Testis (tissue), 3 donors: ENCODE data around the gene APC2. TPM values are rescaled to one million over a fixed set of nuclear protein-coding genes. Genes with fewer than 3 reads are reported as not detected.

Experiments
- DNase-seq: peaks from one replicate; pipeline ENCODE4 v3.0.0-alpha.2; 2019
- H3K27ac ChIP-seq, 2 donors: fragments of 200-600 bp; sonication (generic); one replicate each; pipeline ENCODE4 v1.5.1; 2019
- H3K27me3 ChIP-seq: fragments of 200-600 bp; sonication (generic); one replicate; pipeline ENCODE4 v1.5.1; 2019
- H3K36me3 ChIP-seq: fragments of 200-600 bp; sonication (generic); one replicate; pipeline ENCODE4 v1.5.1; 2017; ENCODE audit warnings: low read depth; ENCODE audit errors: missing control alignments
- H3K4me1 ChIP-seq: fragments of 200-600 bp; sonication (generic); one replicate; pipeline ENCODE4 v1.5.1; 2019
- H3K4me3 ChIP-seq, 2 donors: fragments of 200-600 bp; sonication (generic); one replicate each; pipeline ENCODE4 v1.5.1; 2017 to 2019
- H3K9me3 ChIP-seq: fragments of 200-600 bp; sonication (generic); one replicate; pipeline ENCODE4 v1.5.1; 2017
- POLR2A ChIP-seq: fragments of 450-650 bp; IDR thresholded peaks from one replicate; pipeline ENCODE4 v1.6.1; 2017; ENCODE audit warnings: antibody characterized with exemption, mild to moderate bottlenecking, moderate library complexity
- WGBS, 2 donors: methylation state at CpG; one replicate each; pipeline ENCODE4 v1.1.5; 2018; 5-methylcytosine and 5-hydroxymethylcytosine counted together
- intact Hi-C: fragments of 100-400 bp; cut with DNase I; formaldehyde crosslinking; loops from one replicate; pipeline ENCODE4 v1.15.1; 2023; ENCODE audit warnings: low total_unique reads
- polyA plus RNA-seq: library from polyadenylated mRNA; stranded (reverse); fragments of 350-450 nt; fragmentation: Illumina TruSeq; extraction: RNeasy Lipid Tissue Mini Kit (QIAGEN cat#74804); gene quantifications from one replicate; pipeline ENCODE4 v1.2.3, GENCODE V29; 2014; ENCODE audit warnings: low read depth, low replicate concordance; ENCODE audit not compliant: insufficient read depth
- total RNA-seq, 2 donors: library from RNA; depleted of rRNA; stranded (reverse); fragments of >200 nt; gene quantifications; one replicate each; pipeline ENCODE4 v1.2.3, GENCODE V29; 2016
- TF ChIP-seq, protein P1 (sequence below), 3 experiments: fragments of 450-650 bp in 2 of 3; fragments of 200-600 bp in 1 of 3; sonication (generic) in 1 of 3; IDR thresholded peaks; one replicate each; pipeline ENCODE4 v1.5.1; 2016 to 2019; ENCODE audit warnings: antibody characterized with exemption in 3 of 3, mild to moderate bottlenecking in 2 of 3, moderate library complexity in 1 of 3

APC2 gene
- total and polyA plus RNA-seq, 3 donors from 2014 or later: 2.8 to 5.9 (median 4.6) TPM

DNA sequence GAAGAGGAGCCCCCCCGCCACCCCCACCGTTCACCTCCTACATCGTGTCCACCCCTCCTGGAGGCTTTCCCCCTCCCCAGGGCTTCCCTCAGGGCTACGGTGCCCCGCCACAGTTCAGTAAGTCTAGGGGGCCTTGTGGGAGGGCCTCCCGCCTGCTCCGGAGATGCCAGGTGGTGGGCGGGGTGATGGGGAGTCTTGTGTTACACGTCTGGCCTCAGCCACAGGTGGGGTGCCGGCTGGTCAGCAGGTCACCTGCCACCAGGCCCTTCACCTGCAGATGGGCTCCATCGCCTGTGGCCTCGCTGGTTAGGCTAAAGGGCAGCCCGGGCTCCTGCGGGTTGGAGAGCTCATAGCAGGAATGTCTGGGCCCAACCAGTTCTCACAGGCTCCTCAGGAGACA is 19.7 kb upstream of the APC2 start:
- WGBS, 2 donors: 83 to 97% methylated on average over 4 to 14 of the region's 14 CpGs
- Histone ChIP-seq H3K36me3 (no peaks in the 10 kb centered on the region), H3K9me3 (no peaks in the 10 kb centered on the region), H3K27me3 (no peaks in the 10 kb centered on the region), H3K27ac (no peak overlapping the region), H3K4me3 (no peak overlapping the region), H3K4me1 (peaks cover 18% of the 10 kb centered on the region)
- no peak for DNase-seq
- TF ChIP-seq, protein P1, sequence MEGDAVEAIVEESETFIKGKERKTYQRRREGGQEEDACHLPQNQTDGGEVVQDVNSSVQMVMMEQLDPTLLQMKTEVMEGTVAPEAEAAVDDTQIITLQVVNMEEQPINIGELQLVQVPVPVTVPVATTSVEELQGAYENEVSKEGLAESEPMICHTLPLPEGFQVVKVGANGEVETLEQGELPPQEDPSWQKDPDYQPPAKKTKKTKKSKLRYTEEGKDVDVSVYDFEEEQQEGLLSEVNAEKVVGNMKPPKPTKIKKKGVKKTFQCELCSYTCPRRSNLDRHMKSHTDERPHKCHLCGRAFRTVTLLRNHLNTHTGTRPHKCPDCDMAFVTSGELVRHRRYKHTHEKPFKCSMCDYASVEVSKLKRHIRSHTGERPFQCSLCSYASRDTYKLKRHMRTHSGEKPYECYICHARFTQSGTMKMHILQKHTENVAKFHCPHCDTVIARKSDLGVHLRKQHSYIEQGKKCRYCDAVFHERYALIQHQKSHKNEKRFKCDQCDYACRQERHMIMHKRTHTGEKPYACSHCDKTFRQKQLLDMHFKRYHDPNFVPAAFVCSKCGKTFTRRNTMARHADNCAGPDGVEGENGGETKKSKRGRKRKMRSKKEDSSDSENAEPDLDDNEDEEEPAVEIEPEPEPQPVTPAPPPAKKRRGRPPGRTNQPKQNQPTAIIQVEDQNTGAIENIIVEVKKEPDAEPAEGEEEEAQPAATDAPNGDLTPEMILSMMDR (IDR thresholded peaks at IDR 0.05): no peak
- TF ChIP-seq POLR2A: no peak
- intact Hi-C loops: no loop called here

DNA sequence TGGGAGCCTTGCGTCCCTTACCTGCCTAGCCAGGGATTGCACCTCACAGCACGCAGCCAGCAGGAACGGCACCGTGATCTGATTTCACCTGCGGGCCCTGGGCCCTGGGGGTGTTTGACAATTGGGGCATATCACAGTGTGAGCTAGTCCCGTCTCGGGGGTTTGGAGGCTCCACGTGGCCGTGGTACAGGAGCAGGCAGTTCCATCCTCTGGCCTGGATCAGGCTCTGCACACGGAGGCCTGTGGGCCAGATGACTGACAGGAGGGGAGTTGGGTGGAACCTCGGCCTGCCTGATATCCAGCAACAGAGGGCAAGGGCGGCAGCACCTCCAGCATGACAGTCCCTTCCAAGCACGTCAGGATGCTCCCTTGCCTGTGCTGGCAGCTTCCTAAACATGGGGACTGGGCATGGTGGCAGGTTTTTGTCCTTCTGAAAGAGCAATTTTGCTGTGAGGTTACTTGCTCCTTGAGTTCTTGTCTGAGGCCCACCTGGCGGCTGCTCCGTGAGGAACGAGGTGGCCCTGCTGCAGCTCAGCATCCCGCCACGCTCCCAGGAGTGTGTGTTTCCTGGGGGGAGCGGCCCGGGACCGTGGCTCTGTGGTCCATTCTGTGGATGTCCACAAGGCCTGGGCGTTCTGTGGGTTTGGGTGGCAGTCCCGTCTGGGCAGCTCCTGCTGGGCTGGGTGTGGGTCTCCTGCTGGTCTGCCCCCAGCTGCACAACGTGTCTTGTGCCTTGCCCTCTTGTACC is 18.0 kb upstream of the APC2 start:
- H3K27me3 ChIP-seq: no peaks in the 10 kb centered on the region
- TF ChIP-seq POLR2A: no peak
- H3K4me1 ChIP-seq: peaks cover 18% of the 10 kb centered on the region
- H3K27ac ChIP-seq: no peak overlapping the region
- no peaks in the 10 kb centered on the region for H3K36me3 ChIP-seq
- no peak overlapping the region for H3K4me3 ChIP-seq
- no peak for DNase-seq
- intact Hi-C loops: no loop called here
- H3K9me3 ChIP-seq: no peaks in the 10 kb centered on the region
- 88 to 90% methylated on average over 17 to 24 of the region's 24 CpGs for WGBS, 2 donors

DNA sequence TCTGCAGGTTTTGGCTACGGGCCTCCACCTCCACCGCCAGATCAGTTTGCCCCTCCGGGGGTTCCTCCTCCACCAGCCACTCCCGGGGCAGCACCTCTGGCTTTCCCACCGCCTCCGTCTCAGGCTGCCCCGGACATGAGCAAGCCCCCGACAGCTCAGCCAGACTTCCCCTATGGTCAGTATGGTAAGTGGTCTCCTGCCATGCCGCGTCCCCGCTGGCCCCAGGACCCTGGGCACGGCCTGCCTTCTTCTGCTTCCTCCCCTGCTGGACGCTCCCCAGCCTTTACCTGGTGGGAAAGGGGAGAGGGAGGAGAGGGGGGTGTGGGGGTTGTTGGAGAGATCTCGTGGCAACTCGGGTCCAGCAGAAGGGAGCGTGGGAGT is 17.4 kb upstream of the APC2 start:
- DNase-seq: no peak
- intact Hi-C loops: no loop called here
- Histone ChIP-seq H3K9me3 (no peaks in the 10 kb centered on the region), H3K27me3 (no peaks in the 10 kb centered on the region), H3K27ac (no peak overlapping the region), H3K4me3 (no peak overlapping the region), H3K4me1 (peaks cover 18% of the 10 kb centered on the region), H3K36me3 (no peaks in the 10 kb centered on the region)
- TF ChIP-seq, protein P1 (IDR thresholded peaks at IDR 0.05): no peak
- TF ChIP-seq POLR2A: no peak
- 91 to 94% methylated on average over 14 to 16 of the region's 16 CpGs for WGBS, 2 donors

DNA sequence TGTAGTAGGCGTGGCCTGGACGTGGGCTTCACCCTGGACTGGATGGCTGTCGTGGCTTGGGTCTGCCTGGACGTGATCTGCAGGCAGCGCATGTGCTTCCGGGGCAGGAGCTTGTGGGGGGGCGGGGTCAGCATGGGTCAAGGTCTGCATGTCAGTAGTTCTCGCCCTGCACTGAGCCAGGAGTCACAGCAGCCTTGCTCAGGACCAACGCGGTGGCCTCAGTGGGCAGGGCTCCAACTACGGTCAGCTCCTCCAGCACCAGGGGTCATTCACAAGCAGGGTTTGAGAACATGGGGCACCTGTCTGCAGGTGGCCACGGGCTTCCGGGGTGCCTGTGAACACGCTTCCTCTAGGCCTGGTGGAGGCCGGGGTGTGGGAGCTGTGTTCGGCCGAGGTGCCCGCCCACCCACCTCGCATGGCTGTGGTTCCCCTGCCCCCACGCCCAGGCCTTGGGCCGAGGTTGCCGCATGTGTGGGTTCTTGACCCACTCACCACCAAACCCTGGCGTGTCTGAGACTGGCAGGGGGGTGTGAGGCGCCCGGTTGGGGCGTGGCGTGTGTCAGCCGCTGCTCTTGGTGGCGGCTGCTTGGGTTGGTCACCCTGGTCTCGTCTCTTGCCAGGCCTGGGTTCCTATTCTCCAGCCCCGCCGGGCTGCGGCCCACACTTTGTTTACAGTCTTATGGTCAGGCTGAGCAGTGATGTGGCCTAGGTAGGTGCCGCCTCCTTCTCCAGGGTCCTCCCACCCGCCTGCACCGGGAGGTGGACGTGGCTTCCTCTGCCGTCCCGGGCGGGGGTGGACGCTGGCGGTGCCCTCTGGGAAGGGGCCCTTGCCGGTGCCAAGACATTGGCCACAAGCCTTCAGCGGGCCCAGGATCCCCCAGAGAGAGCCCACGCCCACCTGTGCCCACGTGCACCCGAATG is 16.5 kb upstream of the APC2 start:
- TF ChIP-seq, protein P1 (IDR thresholded peaks at IDR 0.05): no peak
- no peak for TF ChIP-seq POLR2A

DNA sequence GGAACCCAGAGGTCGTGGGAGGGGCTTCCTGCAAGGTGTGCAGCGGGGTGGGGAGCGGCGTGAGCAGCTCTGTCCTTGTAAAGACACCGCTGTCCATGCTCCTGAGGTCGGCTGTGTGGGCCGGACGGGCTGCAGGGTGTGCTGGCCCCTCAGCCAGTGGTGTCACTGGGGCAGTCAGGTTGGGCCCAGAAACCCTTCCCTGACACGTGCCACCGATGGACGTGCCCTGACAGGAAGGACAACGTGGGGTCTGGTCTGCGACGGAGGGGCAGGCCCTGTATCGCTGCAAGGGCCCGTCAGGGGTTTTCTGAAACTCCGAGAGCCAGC is 15.9 kb upstream of the APC2 start:
- Histone ChIP-seq H3K4me3 (no peak overlapping the region), H3K27ac (no peak overlapping the region), H3K4me1 (peaks cover 13% of the 10 kb centered on the region), H3K27me3 (no peaks in the 10 kb centered on the region), H3K36me3 (no peaks in the 10 kb centered on the region), H3K9me3 (no peaks in the 10 kb centered on the region)
- TF ChIP-seq, protein P1 (IDR thresholded peaks at IDR 0.05): no peak
- no peak for TF ChIP-seq POLR2A
- WGBS, 2 donors: 89 to 100% methylated on average over 4 to 14 of the region's 17 CpGs
- DNase-seq: no peak
- intact Hi-C loops: no loop called here

More for the DNA sequence above, 16.5 kb upstream of the APC2 start:
- no peaks in the 10 kb centered on the region for H3K9me3 ChIP-seq
- no peak overlapping the region for H3K4me3 ChIP-seq
- H3K27ac ChIP-seq: no peak overlapping the region
- no peak for DNase-seq
- intact Hi-C loops: no loop called here
- no peaks in the 10 kb centered on the region for H3K27me3 ChIP-seq
- 81 to 92% methylated on average over 14 to 33 of the region's 47 CpGs for WGBS, 2 donors
- peaks cover 18% of the 10 kb centered on the region for H3K4me1 ChIP-seq
- no peaks in the 10 kb centered on the region for H3K36me3 ChIP-seq
